HepG2 (cell line): ENCODE results near the gene ALG8. TPM values are rescaled to one million over a fixed set of nuclear protein-coding genes. Genes with fewer than 3 reads are reported as not detected.

Experiments used
- ARID3A ChIP-seq: IDR thresholded peaks from 2 replicates; pipeline ENCODE4 v1.6.1; 2012; ENCODE audit warnings: low read depth, low read length, improper control_type of control experiment
- ARNTL ChIP-seq: sonication (generic); formaldehyde crosslinking; IDR thresholded peaks from 2 replicates; pipeline ENCODE4 v1.4.0; 2020; ENCODE audit warnings: mild to moderate bottlenecking, missing genetic modification reagents
- FOXO1 ChIP-seq: sonication (generic); formaldehyde crosslinking; IDR thresholded peaks from 2 replicates; pipeline ENCODE4 v1.4.0; 2020; ENCODE audit warnings: missing genetic modification reagents
- GATAD2A ChIP-seq: IDR thresholded peaks from 2 replicates; pipeline ENCODE4 v1.6.1; 2016
- HHEX ChIP-seq: IDR thresholded peaks from 2 replicates; pipeline ENCODE4 v1.6.1; 2016; ENCODE audit warnings: control low read depth
- HNF4G ChIP-seq, 2 experiments: sonication (generic) in 1 of 2; formaldehyde crosslinking in 1 of 2; IDR thresholded peaks; 2 replicates each; pipeline versions ENCODE4 v1.4.0 to v1.6.1; 2011 to 2020; ENCODE audit warnings: borderline replicate concordance in 2 of 2, low read depth in 2 of 2, mild to moderate bottlenecking in 2 of 2, low read length in 1 of 2, missing genetic modification reagents in 1 of 2, moderate library complexity in 1 of 2
- HOXA3 ChIP-seq: sonication (generic); formaldehyde crosslinking; IDR thresholded peaks from 2 replicates; pipeline ENCODE4 v1.5.0; 2020; ENCODE audit warnings: missing genetic modification reagents
- IKZF5 ChIP-seq: IDR thresholded peaks from 2 replicates; pipeline ENCODE4 v1.6.1; 2018; ENCODE audit warnings: missing genetic modification reagents, mild to moderate bottlenecking, missing compliant biosample characterization
- JUNB ChIP-seq: sonication (generic); formaldehyde crosslinking; IDR thresholded peaks from 2 replicates; pipeline ENCODE4 v1.8.0; 2022; ENCODE audit warnings: missing genetic modification reagents, mild to moderate bottlenecking, borderline replicate concordance
- MAX ChIP-seq: IDR thresholded peaks from 2 replicates; pipeline ENCODE4 v1.6.1; 2012; ENCODE audit warnings: inconsistent platforms
- NR2F1 ChIP-seq, 2 experiments: fragments of 450-650 bp in 1 of 2; formaldehyde crosslinking in 1 of 2; IDR thresholded peaks; 2 replicates each; pipeline versions ENCODE4 v1.5.0 to v1.6.1; 2016 to 2020; ENCODE audit warnings: mild to moderate bottlenecking in 1 of 2, missing compliant biosample characterization in 1 of 2, missing genetic modification reagents in 1 of 2, moderate library complexity in 1 of 2
- NR2F6 ChIP-seq, 2 experiments: IDR thresholded peaks; 2 replicates each; pipeline ENCODE4 v1.6.1; 2016; ENCODE audit warnings: antibody characterized with exemption in 1 of 2, mild to moderate bottlenecking in 1 of 2
- REPIN1 ChIP-seq: sonication (generic); formaldehyde crosslinking; IDR thresholded peaks from 2 replicates; pipeline ENCODE4 v1.8.0; 2022; ENCODE audit warnings: missing genetic modification reagents, low read depth, mild to moderate bottlenecking, borderline replicate concordance
- SALL2 ChIP-seq: sonication (generic); formaldehyde crosslinking; IDR thresholded peaks from 2 replicates; pipeline ENCODE4 v1.8.1; 2023; ENCODE audit warnings: mild to moderate bottlenecking, missing genetic modification reagents, inconsistent platforms
- SMAD3 ChIP-seq: sonication (generic); formaldehyde crosslinking; IDR thresholded peaks from 2 replicates; pipeline ENCODE4 v1.4.0; 2020; ENCODE audit warnings: missing genetic modification reagents
- SPEN ChIP-seq: sonication (generic); formaldehyde crosslinking; IDR thresholded peaks from 2 replicates; pipeline ENCODE4 v1.5.1; 2020; ENCODE audit warnings: low read depth, mild to moderate bottlenecking, missing genetic modification reagents
- THAP11 ChIP-seq: IDR thresholded peaks from 2 replicates; pipeline ENCODE4 v1.6.1; 2016; ENCODE audit warnings: missing biosample characterization, missing genetic modification reagents
- ZEB1 ChIP-seq: IDR thresholded peaks from 2 replicates; pipeline ENCODE4 v1.6.1; 2012; ENCODE audit warnings: mild to moderate bottlenecking, low read depth, inconsistent platforms; ENCODE audit not compliant: insufficient replicate concordance
- ZNF281 ChIP-seq: sonication (generic); formaldehyde crosslinking; IDR thresholded peaks from 2 replicates; pipeline ENCODE4 v1.4.0; 2020; ENCODE audit warnings: missing genetic modification reagents, borderline replicate concordance
- ZNF362 ChIP-seq: sonication (generic); formaldehyde crosslinking; IDR thresholded peaks from 2 replicates; pipeline ENCODE4 v1.4.0; 2020; ENCODE audit warnings: missing genetic modification reagents, mild to moderate bottlenecking, borderline replicate concordance
- ZNF605 ChIP-seq: sonication (generic); formaldehyde crosslinking; IDR thresholded peaks from 2 replicates; pipeline ENCODE4 v1.8.0; 2022; ENCODE audit warnings: mild to moderate bottlenecking, missing genetic modification reagents
- polyA plus RNA-seq, 8 experiments: library from polyadenylated mRNA; depleted of rRNA in 3 of 8; stranded (reverse) in 7 of 8; unstranded in 1 of 8; fragments of >200 nt; fragmentation: Illumina TruSeq in 4 of 8; extraction: Trizol in 4 of 8; gene quantifications; 2 replicates each; pipeline versions ENCODE4 v1.2.1 to v1.2.3, GENCODE V29; 2011 to 2016; ENCODE audit warnings: low read depth in 4 of 8, missing spikeins in 1 of 8, mixed read lengths in 1 of 8; ENCODE audit not compliant: insufficient read depth in 1 of 8
- total RNA-seq, 5 experiments: library from RNA; depleted of rRNA; stranded (reverse); fragments of >200 nt; fragmentation: Illumina TruSeq; extraction: Trizol; gene quantifications; 2 replicates each; pipeline ENCODE4 v1.2.3, GENCODE V29; 2016; ENCODE audit warnings: low read depth in 1 of 5
- TF ChIP-seq, protein P1 (sequence below): IDR thresholded peaks from 2 replicates; pipeline ENCODE4 v1.6.1; 2016; ENCODE audit warnings: low read depth, borderline replicate concordance

The ALG8 gene
- total and polyA plus RNA-seq, 2 of the 13 experiments (the other 11 are each of a cell fraction or from before 2014, with no cell fraction given) = 75.8 to 88.0 TPM

GRCh38 chr11:78086521-78087074, 52.8 kb downstream of the ALG8 start (continued):
- TF ChIP-seq ZNF362 (CRISPR knock-in tag) = peak; percentile 44; the same call in 1 of the 2 replicates
- peak; percentile 66 for TF ChIP-seq FOXO1 (CRISPR knock-in tag)
- TF ChIP-seq ZEB1 = peak; percentile 64
- TF ChIP-seq ARID3A = peak; percentile 54; the same call in 1 of the 2 replicates
- TF ChIP-seq HHEX (CRISPR knock-in tag) = peak; percentile 82
- TF ChIP-seq SPEN (CRISPR knock-in tag) = 0 out of 2 replicates have a peak, but pooled peaks have one; percentile 15
- peak; percentile 98 to 99 for TF ChIP-seq NR2F1 (CRISPR knock-in tag; IDR thresholded peaks at IDR 0.05)
- peak; percentile 91 for TF ChIP-seq IKZF5 (CRISPR knock-in tag)
- TF ChIP-seq REPIN1 = peak; percentile 61; the same call in 1 of the 2 replicates
- TF ChIP-seq ZNF281 (CRISPR knock-in tag) = peak; percentile 63; the same call in 1 of the 2 replicates
- peak; percentile 68; the same call in 1 of the 2 replicates for TF ChIP-seq JUNB
- TF ChIP-seq ARNTL = peak; percentile 58; the same call in 1 of the 2 replicates
- peak; percentile 83 for TF ChIP-seq HOXA3 (CRISPR knock-in tag)
- 0 out of 2 replicates have a peak, but pooled peaks have one; percentile 22 for TF ChIP-seq SMAD3 (CRISPR knock-in tag)
- peak; percentile 99 for TF ChIP-seq NR2F6 (IDR thresholded peaks at IDR 0.05)
- peak; percentile 100 for TF ChIP-seq NR2F6 (CRISPR knock-in tag; IDR thresholded peaks at IDR 0.05)
- TF ChIP-seq ZNF605 (CRISPR knock-in tag) = peak; percentile 73; the same call in 1 of the 2 replicates
- TF ChIP-seq THAP11 (CRISPR knock-in tag) = peak; percentile 68; the same call in 1 of the 2 replicates
- peak; percentile 69; the same call in 1 of the 2 replicates for TF ChIP-seq MAX
- peak; percentile 62; the same call in 1 of the 2 replicates for TF ChIP-seq HNF4G (IDR thresholded peaks at IDR 0.05; ENCODE audit: borderline replicate concordance, low read depth, low read length)
- peak; percentile 66; the same call in 1 of the 2 replicates for TF ChIP-seq HNF4G (CRISPR knock-in tag; IDR thresholded peaks at IDR 0.05; ENCODE audit: borderline replicate concordance, low read depth)
- peak; percentile 98 for TF ChIP-seq GATAD2A (CRISPR knock-in tag)
- peak; percentile 21; the same call in 1 of the 2 replicates for TF ChIP-seq SALL2 (CRISPR knock-in tag)
- TF ChIP-seq, protein P1, sequence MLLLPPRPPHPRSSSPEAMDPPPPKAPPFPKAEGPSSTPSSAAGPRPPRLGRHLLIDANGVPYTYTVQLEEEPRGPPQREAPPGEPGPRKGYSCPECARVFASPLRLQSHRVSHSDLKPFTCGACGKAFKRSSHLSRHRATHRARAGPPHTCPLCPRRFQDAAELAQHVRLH (CRISPR knock-in tag) = peak; percentile 62
